ENCODE results near the gene DPYD.

Gene DPYD

DNA sequence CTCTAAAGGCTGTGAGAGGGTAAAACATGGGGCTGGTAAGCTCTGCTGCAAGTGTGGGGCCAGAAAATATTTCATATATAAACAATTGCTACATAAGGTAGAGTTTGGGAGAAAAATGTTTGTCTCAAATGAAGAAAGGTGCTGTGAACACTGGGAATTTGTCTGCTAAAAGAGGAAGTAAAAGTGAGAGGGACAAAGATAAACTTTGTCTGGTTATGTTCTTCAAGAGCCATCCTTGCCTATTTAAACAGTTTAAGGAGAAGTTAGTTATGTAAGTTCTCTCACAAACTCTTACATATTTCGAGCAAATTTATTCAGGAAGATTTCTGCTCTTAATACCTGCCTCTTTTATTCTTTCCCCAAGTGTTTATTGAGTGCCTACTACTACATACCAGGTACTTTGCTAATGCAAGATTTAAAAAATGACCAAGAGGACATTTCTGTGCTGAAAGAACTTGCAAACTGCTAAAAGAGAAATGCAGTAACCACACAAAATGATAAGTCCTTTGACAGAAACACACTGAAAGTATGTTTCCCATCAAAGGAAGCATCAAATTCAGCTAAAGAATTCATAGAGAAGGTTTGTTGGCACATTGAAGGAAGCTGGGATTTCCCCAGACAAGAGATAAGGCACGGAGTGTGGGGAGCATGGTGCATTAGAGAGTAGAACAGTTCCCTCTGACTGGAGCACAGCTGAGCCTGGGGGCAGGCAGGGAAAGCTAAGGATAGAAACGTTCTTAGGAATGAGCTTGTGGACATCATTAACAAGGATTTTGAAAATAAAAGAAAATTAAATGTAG, 650.1 kb downstream of the DPYD start:
- Histone ChIP-seq H2BK120ac (ENCODE audit: low read depth, low read length) (no peak overlapping the region), H2BK5ac (ENCODE audit: low read length) (no peak overlapping the region), H3K79me1 (ENCODE audit: low read depth, low read length) (no peaks in the 10 kb centered on the region), H3K36me3 (replicated peaks in 1 of 2; ENCODE audit: control insufficient read depth in 2 of 2, insufficient read depth in 2 of 2, low read length in 2 of 2) (no peaks in the 10 kb centered on the region), H4K8ac (ENCODE audit: low read depth, low read length) (no peak overlapping the region), H3K18ac (ENCODE audit: low read length) (no peak overlapping the region), H2AFZ (ENCODE audit: low read length) (no peak overlapping the region), H2BK15ac (ENCODE audit: low read length) (no peak overlapping the region), H3K4me1 (ENCODE audit: control insufficient read depth in 2 of 2, insufficient read depth in 1 of 2, low read depth in 1 of 2, low read length in 2 of 2) (no peaks in the 10 kb centered on the region), H3K27me3 (ENCODE audit: control insufficient read depth in 3 of 3, insufficient read depth in 3 of 3, low read depth in 1 of 3, low read length in 3 of 3) (no peaks in the 10 kb centered on the region), H2BK12ac (ENCODE audit: low read length) (no peak overlapping the region), H4K91ac (ENCODE audit: low read depth, low read length, poor library complexity) (no peak overlapping the region), H3K4ac (ENCODE audit: low read length) (no peak overlapping the region), H2AK5ac (ENCODE audit: low read depth, low read length) (no peak overlapping the region), H3K4me3 (ENCODE audit: low read length in 2 of 2) (no peak overlapping the region), H3K27ac (replicated peaks; ENCODE audit: low read length) (no peak overlapping the region), H3K14ac (ENCODE audit: low read length) (no peak overlapping the region), H3K23ac (ENCODE audit: low read depth, low read length, poor library complexity) (no peak overlapping the region), H3K9ac (ENCODE audit: low read depth, low read length, poor library complexity) (no peak overlapping the region), H3K9me3 (replicated peaks in 1 of 2; ENCODE audit: control insufficient read depth in 2 of 2, insufficient read depth in 1 of 2, low read depth in 1 of 2, low read length in 2 of 2) (no peaks in the 10 kb centered on the region), H3K4me2 (ENCODE audit: insufficient read depth, low read length, poor library complexity, severe bottlenecking) (no peak overlapping the region)
- DNase-seq (ENCODE audit: low spot score): no peak
- no CpG with 5 or more reads among the region's 3 CpGs for WGBS, 2 donors (ENCODE audit: extremely low coverage in 2 of 2, insufficient read length in 2 of 2, insufficient replicate concordance in 1 of 2)

GRCh38 chr1:97265630-97266029, 655.2 kb downstream of the DPYD start:
- H4K91ac ChIP-seq (ENCODE audit: low read depth, low read length, poor library complexity): no peak overlapping the region
- H3K4me2 ChIP-seq (ENCODE audit: insufficient read depth, low read length, poor library complexity, severe bottlenecking): no peak overlapping the region
- H4K8ac ChIP-seq (ENCODE audit: low read depth, low read length): no peak overlapping the region
- H3K9ac ChIP-seq (ENCODE audit: low read depth, low read length, poor library complexity): no peak overlapping the region
- no peak overlapping the region for H2BK15ac ChIP-seq (ENCODE audit: low read length)
- no peak overlapping the region for H2BK12ac ChIP-seq (ENCODE audit: low read length)
- H3K4me3 ChIP-seq (ENCODE audit: low read length in 2 of 2): no peak overlapping the region
- no peak overlapping the region for H3K14ac ChIP-seq (ENCODE audit: low read length)
- no peaks in the 10 kb centered on the region for H3K9me3 ChIP-seq (replicated peaks in 1 of 2; ENCODE audit: control insufficient read depth in 2 of 2, insufficient read depth in 1 of 2, low read depth in 1 of 2, low read length in 2 of 2)
- no peak for DNase-seq (ENCODE audit: low spot score)
- H3K79me1 ChIP-seq (ENCODE audit: low read depth, low read length): no peaks in the 10 kb centered on the region
- H2BK120ac ChIP-seq (ENCODE audit: low read depth, low read length): no peak overlapping the region
- no peaks in the 10 kb centered on the region for H3K4me1 ChIP-seq (ENCODE audit: control insufficient read depth in 2 of 2, insufficient read depth in 1 of 2, low read depth in 1 of 2, low read length in 2 of 2)
- H3K27me3 ChIP-seq (ENCODE audit: control insufficient read depth in 3 of 3, insufficient read depth in 3 of 3, low read depth in 1 of 3, low read length in 3 of 3): no peaks in the 10 kb centered on the region
- H3K4ac ChIP-seq (ENCODE audit: low read length): no peak overlapping the region
- H3K27ac ChIP-seq (replicated peaks; ENCODE audit: low read length): no peak overlapping the region
- no peak overlapping the region for H3K18ac ChIP-seq (ENCODE audit: low read length)
- H3K23ac ChIP-seq (ENCODE audit: low read depth, low read length, poor library complexity): no peak overlapping the region
- H2AFZ ChIP-seq (ENCODE audit: low read length): no peak overlapping the region
- no peak overlapping the region for H2BK5ac ChIP-seq (ENCODE audit: low read length)
- H3K36me3 ChIP-seq (replicated peaks in 1 of 2; ENCODE audit: control insufficient read depth in 2 of 2, insufficient read depth in 2 of 2, low read length in 2 of 2): no peaks in the 10 kb centered on the region
- H2AK5ac ChIP-seq (ENCODE audit: low read depth, low read length): no peak overlapping the region

DNA sequence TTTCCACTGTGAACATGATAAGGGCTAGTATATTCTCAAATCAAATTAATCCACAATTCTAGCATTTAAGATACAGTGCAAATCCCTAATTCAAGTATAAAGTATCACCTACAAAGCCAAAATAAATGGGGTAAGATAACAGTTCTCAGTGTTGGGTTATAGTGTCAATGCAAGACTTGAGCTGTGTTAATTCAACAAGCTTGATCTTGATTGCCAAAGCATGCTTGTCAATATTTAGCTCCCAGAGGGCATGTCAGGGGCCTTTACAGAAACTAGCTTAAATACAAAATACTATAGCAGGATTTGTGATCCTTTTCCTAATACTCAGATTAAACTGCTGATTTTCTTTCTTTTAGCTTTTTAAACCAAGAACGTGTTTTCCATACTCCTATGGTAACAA, 658.0 kb downstream of the DPYD start:
- Histone ChIP-seq H2BK120ac (ENCODE audit: low read depth, low read length) (no peak overlapping the region), H4K91ac (ENCODE audit: low read depth, low read length, poor library complexity) (no peak overlapping the region), H3K18ac (ENCODE audit: low read length) (no peak overlapping the region), H3K79me1 (ENCODE audit: low read depth, low read length) (no peaks in the 10 kb centered on the region), H2AK5ac (ENCODE audit: low read depth, low read length) (no peak overlapping the region), H3K4me1 (ENCODE audit: control insufficient read depth in 2 of 2, insufficient read depth in 1 of 2, low read depth in 1 of 2, low read length in 2 of 2) (no peaks in the 10 kb centered on the region), H2AFZ (ENCODE audit: low read length) (no peak overlapping the region), H3K4me2 (ENCODE audit: insufficient read depth, low read length, poor library complexity, severe bottlenecking) (no peak overlapping the region), H3K9ac (ENCODE audit: low read depth, low read length, poor library complexity) (no peak overlapping the region), H3K14ac (ENCODE audit: low read length) (no peak overlapping the region), H2BK15ac (ENCODE audit: low read length) (no peak overlapping the region), H3K36me3 (replicated peaks in 1 of 2; ENCODE audit: control insufficient read depth in 2 of 2, insufficient read depth in 2 of 2, low read length in 2 of 2) (no peaks in the 10 kb centered on the region), H3K4ac (ENCODE audit: low read length) (no peak overlapping the region), H3K27ac (replicated peaks; ENCODE audit: low read length) (no peak overlapping the region), H3K23ac (ENCODE audit: low read depth, low read length, poor library complexity) (no peak overlapping the region), H2BK5ac (ENCODE audit: low read length) (no peak overlapping the region), H3K9me3 (replicated peaks in 1 of 2; ENCODE audit: control insufficient read depth in 2 of 2, insufficient read depth in 1 of 2, low read depth in 1 of 2, low read length in 2 of 2) (no peaks in the 10 kb centered on the region), H2BK12ac (ENCODE audit: low read length) (no peak overlapping the region), H4K8ac (ENCODE audit: low read depth, low read length) (no peak overlapping the region), H3K4me3 (ENCODE audit: low read length in 2 of 2) (no peak overlapping the region), H3K27me3 (ENCODE audit: control insufficient read depth in 3 of 3, insufficient read depth in 3 of 3, low read depth in 1 of 3, low read length in 3 of 3) (no peaks in the 10 kb centered on the region)
- DNase-seq (ENCODE audit: low spot score): no peak
- WGBS, 2 donors (ENCODE audit: extremely low coverage in 2 of 2, insufficient read length in 2 of 2, insufficient replicate concordance in 1 of 2): no CpG with 5 or more reads among the region's 1 CpG

DNA sequence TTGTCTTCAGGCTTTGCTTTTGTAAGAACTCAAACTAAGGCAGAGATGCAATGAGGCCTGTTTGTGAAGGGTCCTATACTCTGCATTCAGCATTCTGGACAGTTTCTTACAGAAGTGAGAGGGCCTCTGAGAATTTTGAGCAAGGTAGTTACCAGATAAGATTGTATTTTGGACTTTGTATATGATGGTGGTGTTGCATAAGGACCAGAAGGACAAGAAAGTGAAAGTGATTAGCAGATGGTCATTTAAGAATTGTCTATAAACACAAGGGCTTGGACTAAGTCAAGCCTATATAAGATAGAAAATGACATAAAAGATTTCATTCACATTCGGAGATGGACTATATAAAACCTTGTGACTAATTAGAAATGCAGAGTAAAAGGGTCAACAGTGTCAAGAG, 662.2 kb downstream of the DPYD start:
- H2BK15ac ChIP-seq (ENCODE audit: low read length): no peak overlapping the region
- no peak overlapping the region for H3K23ac ChIP-seq (ENCODE audit: low read depth, low read length, poor library complexity)
- no peak overlapping the region for H2BK120ac ChIP-seq (ENCODE audit: low read depth, low read length)
- WGBS, 2 donors (ENCODE audit: extremely low coverage in 2 of 2, insufficient read length in 2 of 2, insufficient replicate concordance in 1 of 2): no CpG with 5 or more reads among the region's 1 CpG
- H3K27me3 ChIP-seq (ENCODE audit: control insufficient read depth in 3 of 3, insufficient read depth in 3 of 3, low read depth in 1 of 3, low read length in 3 of 3): no peaks in the 10 kb centered on the region
- H3K36me3 ChIP-seq (replicated peaks in 1 of 2; ENCODE audit: control insufficient read depth in 2 of 2, insufficient read depth in 2 of 2, low read length in 2 of 2): no peaks in the 10 kb centered on the region
- H2BK12ac ChIP-seq (ENCODE audit: low read length): no peak overlapping the region
- no peaks in the 10 kb centered on the region for H3K4me1 ChIP-seq (ENCODE audit: control insufficient read depth in 2 of 2, insufficient read depth in 1 of 2, low read depth in 1 of 2, low read length in 2 of 2)
- no peak overlapping the region for H3K4me3 ChIP-seq (ENCODE audit: low read length in 2 of 2)
- no peaks in the 10 kb centered on the region for H3K79me1 ChIP-seq (ENCODE audit: low read depth, low read length)
- no peak overlapping the region for H3K4ac ChIP-seq (ENCODE audit: low read length)
- no peak overlapping the region for H3K4me2 ChIP-seq (ENCODE audit: insufficient read depth, low read length, poor library complexity, severe bottlenecking)
- no peak for DNase-seq (ENCODE audit: low spot score)
- no peak overlapping the region for H3K14ac ChIP-seq (ENCODE audit: low read length)
- H4K91ac ChIP-seq (ENCODE audit: low read depth, low read length, poor library complexity): no peak overlapping the region
- no peak overlapping the region for H3K18ac ChIP-seq (ENCODE audit: low read length)
- H3K9ac ChIP-seq (ENCODE audit: low read depth, low read length, poor library complexity): no peak overlapping the region
- H4K8ac ChIP-seq (ENCODE audit: low read depth, low read length): no peak overlapping the region
- H2AK5ac ChIP-seq (ENCODE audit: low read depth, low read length): no peak overlapping the region
- H2BK5ac ChIP-seq (ENCODE audit: low read length): no peak overlapping the region
- H2AFZ ChIP-seq (ENCODE audit: low read length): no peak overlapping the region
- no peak overlapping the region for H3K27ac ChIP-seq (replicated peaks; ENCODE audit: low read length)
- H3K9me3 ChIP-seq (replicated peaks in 1 of 2; ENCODE audit: control insufficient read depth in 2 of 2, insufficient read depth in 1 of 2, low read depth in 1 of 2, low read length in 2 of 2): no peaks in the 10 kb centered on the region

Measured in neuronal stem cell (in vitro differentiated cells).